Measurements from ENCODE around the gene FMN1. TPM values are rescaled to one million over a fixed set of nuclear protein-coding genes. Genes with fewer than 3 reads are reported as not detected.

The FMN1 gene
- total and polyA plus RNA-seq, 2 of the 8 experiments (the other 6 are each of a cell fraction or from before 2014, with no cell fraction given): 0.27 to 3.7 TPM

GRCh38 chr15:32803631-32804030, 390.9 kb downstream of the FMN1 start:
- Histone ChIP-seq H3K14ac (ENCODE audit: insufficient read length) (no peak overlapping the region), H3K18ac (ENCODE audit: extremely low read depth, low read length) (no peak overlapping the region), H4K91ac (replicated peaks; ENCODE audit: insufficient read length, low read length) (no peak overlapping the region), H3K79me1 (ENCODE audit: low read depth, low read length) (no peaks in the 10 kb centered on the region), H3K9me3 (ENCODE audit: insufficient read depth in 2 of 2, low read depth in 1 of 2, low read length in 1 of 2) (no peaks in the 10 kb centered on the region), H3K4me3 (ENCODE audit: extremely low read depth in 1 of 4, insufficient read depth in 2 of 4, low read depth in 3 of 4, low read length in 4 of 4) (no peak overlapping the region), H4K5ac (ENCODE audit: insufficient read length, low read depth, low read length) (no peak overlapping the region), H3K27ac (ENCODE audit: low read depth, low read length) (no peak overlapping the region), H2BK15ac (ENCODE audit: low read length) (no peak overlapping the region), H2BK20ac (ENCODE audit: low read length) (no peak overlapping the region), H4K20me1 (replicated peaks in 1 of 2; ENCODE audit: control insufficient read depth in 1 of 2, insufficient read depth in 2 of 2, low read length in 2 of 2) (no peaks in the 10 kb centered on the region), H3K4me1 (replicated peaks in 1 of 4; ENCODE audit: control insufficient read depth in 3 of 4, insufficient read depth in 4 of 4, low read length in 3 of 4) (no peaks in the 10 kb centered on the region), H2BK5ac (ENCODE audit: low read depth, low read length) (no peak overlapping the region), H2BK120ac (replicated peaks; ENCODE audit: low read depth, low read length) (no peak overlapping the region), H3K79me2 (ENCODE audit: control insufficient read depth in 1 of 2, insufficient read depth in 2 of 2, low read length in 2 of 2) (no peaks in the 10 kb centered on the region), H3K9ac (replicated peaks in 1 of 4; ENCODE audit: extremely low read depth in 1 of 4, low read depth in 3 of 4, low read length in 3 of 4) (no peak overlapping the region), H3K27me3 (replicated peaks in 1 of 4; ENCODE audit: control insufficient read depth in 3 of 4, extremely low read depth in 1 of 4, insufficient read depth in 3 of 4, low read length in 3 of 4) (no peaks in the 10 kb centered on the region), H4K8ac (ENCODE audit: extremely low read depth, insufficient read depth, low read length) (no peak overlapping the region), H3K23ac (ENCODE audit: insufficient read length) (no peak overlapping the region), H2BK12ac (ENCODE audit: low read depth, low read length) (no peak overlapping the region), H3K23me2 (ENCODE audit: low read depth, low read length) (no peaks in the 10 kb centered on the region), H3K36me3 (ENCODE audit: control insufficient read depth in 2 of 4, insufficient read depth in 4 of 4, low read length in 3 of 4) (no peaks in the 10 kb centered on the region; a peak in 1 of 8 replicates), H2AK5ac (ENCODE audit: low read depth, low read length) (no peak overlapping the region), H3K56ac (replicated peaks; ENCODE audit: insufficient read length, low read depth, low read length) (no peak overlapping the region), H3K4ac (replicated peaks; ENCODE audit: insufficient read length, low read depth, low read length) (no peak overlapping the region), H3K4me2 (ENCODE audit: insufficient read depth in 1 of 2, low read depth in 2 of 2, low read length in 2 of 2) (no peak overlapping the region), H2AFZ (ENCODE audit: low read length) (no peak overlapping the region)
- ChIA-PET POLR2A (ENCODE audit: partially characterized antibody) (no interaction called here), CTCF (ENCODE audit: partially characterized antibody) (interaction anchor here (1.1 kb wide), 1 partner anchor 152 kb away, joined by 3 read pairs; no protein-coding TSS in a partner anchor)
- DNase-seq (ENCODE audit: low read depth in 1 of 2, low spot score in 2 of 2): no peak
- no peak for FAIRE-seq
- 90% methylated on average over 3 of the region's 3 CpGs; no CpG with 5 or more reads in 1 of the 2 experiments for WGBS, 2 experiments (ENCODE audit: extremely low coverage in 1 of 2, insufficient coverage in 1 of 2, insufficient read length in 1 of 2, insufficient replicate concordance in 2 of 2, low coverage in 1 of 2, low lambda C conversion rate in 2 of 2, missing lambda C conversion rate in 1 of 2)
- TF ChIP-seq JUND (IDR thresholded peaks at IDR 0.05; ENCODE audit: low read length) (no peak), CEBPB (IDR thresholded peaks at IDR 0.05; ENCODE audit: low read depth, low read length) (no peak), BRCA1 (IDR thresholded peaks at IDR 0.05; ENCODE audit: low read depth, low read length) (no peak), POLR2A (IDR thresholded peaks at IDR 0.05; ENCODE audit: control extremely low read depth in 1 of 2, low read depth in 2 of 2, low read length in 2 of 2) (no peak)
